OCI-LY7 (cell line): ENCODE results near the gene KIF6. TPM values are rescaled to one million over a fixed set of nuclear protein-coding genes. Genes with fewer than 3 reads are reported as not detected.

Experiments
- BruUV-seq: library from RNA; stranded (reverse); fragments of 400-500 nt; replicated peaks from 2 replicates; lab custom pipeline; 2021; lab: Mats Ljungman, UMichigan
- CTCF ChIA-PET: fragments of 300-600 bp; sonication (Branson Sonifier 250); formaldehyde crosslinking; loops from one replicate; lab custom pipeline; 2022; ENCODE audit warnings: antibody characterized with exemption; ENCODE audit not compliant: unreplicated experiment; lab: Charles Lee
- POLR2A ChIA-PET: fragments of 300-600 bp; sonication (Branson Sonifier 250); formaldehyde crosslinking; loops from one replicate; lab custom pipeline; 2022; ENCODE audit warnings: antibody characterized with exemption; lab: Charles Lee
- DNase-seq: peaks from one replicate; pipeline ENCODE4 v3.0.0-alpha.2; 2015; ENCODE audit warnings: low spot score
- H2AFZ ChIP-seq: fragments of 200-600 bp; sonication (generic), shearing (Covaris generic); 2 replicates; pipeline ENCODE4 v1.6.1; 2014; ENCODE audit warnings: mild to moderate bottlenecking, antibody characterized with exemption, low read length, moderate library complexity
- H3K27ac ChIP-seq: fragments of 200-600 bp; sonication (generic); 2 replicates; pipeline ENCODE4 v1.5.1; 2014; ENCODE audit warnings: mixed run types, low read depth, mild to moderate bottlenecking, moderate library complexity, low read length, inconsistent platforms; ENCODE audit not compliant: poor library complexity, severe bottlenecking
- H3K36me3 ChIP-seq: fragments of 200-600 bp; sonication (generic); 2 replicates; pipeline ENCODE4 v1.6.1; 2014; ENCODE audit warnings: mild to moderate bottlenecking, antibody characterized with exemption, low read length, moderate library complexity, mixed read lengths; ENCODE audit not compliant: insufficient read depth
- H3K4me1 ChIP-seq: fragments of 200-600 bp; sonication (generic); 2 replicates; pipeline ENCODE4 v1.5.1; 2014; ENCODE audit warnings: mild to moderate bottlenecking, low read length; ENCODE audit not compliant: insufficient read depth, poor library complexity, severe bottlenecking
- H3K4me2 ChIP-seq: fragments of 200-600 bp; sonication (generic); 2 replicates; pipeline ENCODE4 v1.6.1; 2014; ENCODE audit warnings: mild to moderate bottlenecking, low read length
- H3K4me3 ChIP-seq: fragments of 200-600 bp; sonication (generic); 2 replicates; pipeline ENCODE4 v1.5.1; 2014; ENCODE audit warnings: mild to moderate bottlenecking, low read depth, low read length; ENCODE audit not compliant: poor library complexity, severe bottlenecking
- H3K79me2 ChIP-seq: fragments of 200-600 bp; sonication (generic); 2 replicates; pipeline ENCODE4 v1.6.1; 2016; ENCODE audit warnings: low read depth, mild to moderate bottlenecking, low read length, moderate library complexity, mixed read lengths; ENCODE audit not compliant: insufficient read depth
- H3K9me2 ChIP-seq: fragments of 200-600 bp; sonication (generic); 2 replicates; pipeline ENCODE4 v1.6.1; 2016; ENCODE audit warnings: mild to moderate bottlenecking, low read length, mixed read lengths; ENCODE audit not compliant: insufficient read depth
- H3K9me3 ChIP-seq: fragments of 200-600 bp; sonication (generic); 2 replicates; pipeline ENCODE4 v1.6.1; 2014; ENCODE audit warnings: mild to moderate bottlenecking, mixed run types, low read length, mixed read lengths
- H4K20me1 ChIP-seq: fragments of 200-600 bp; sonication (generic); 2 replicates; pipeline ENCODE4 v1.6.1; 2014; ENCODE audit warnings: mild to moderate bottlenecking, antibody characterized with exemption, low read length, moderate library complexity, mixed read lengths; ENCODE audit not compliant: insufficient read depth
- EZH2phosphoT487 ChIP-seq: fragments of 200-600 bp; sonication (generic); IDR thresholded peaks from 2 replicates; pipeline ENCODE4 v1.6.1; 2018; ENCODE audit warnings: low read depth, borderline replicate concordance, mild to moderate bottlenecking, mixed run types, antibody characterized with exemption, low read length, moderate library complexity, mixed read lengths
- intact Hi-C: fragments of 100-400 bp; cut with micrococcal nuclease; formaldehyde crosslinking; loops from one replicate; pipeline ENCODE4 v1.10.0; 2022; ENCODE audit not compliant: unreplicated experiment
- total RNA-seq, 2 experiments: library from RNA; depleted of rRNA in 1 of 2; stranded (reverse); fragments of >200 nt in 1 of 2; shearing (Covaris generic) in 1 of 2; gene quantifications; 2 replicates each; pipeline ENCODE4 v1.2.3, GENCODE V29; 2014 to 2022
- TF ChIP-seq, protein P1 (sequence below): fragments of 200-600 bp; sonication (generic); conservative IDR thresholded peaks from 2 replicates; pipeline ENCODE4 v1.5.1; 2014; ENCODE audit warnings: mild to moderate bottlenecking, antibody characterized with exemption, low read length, moderate library complexity, mixed read lengths

Gene KIF6
- total RNA-seq, 2 experiments from 2014 or later: not detected

DNA sequence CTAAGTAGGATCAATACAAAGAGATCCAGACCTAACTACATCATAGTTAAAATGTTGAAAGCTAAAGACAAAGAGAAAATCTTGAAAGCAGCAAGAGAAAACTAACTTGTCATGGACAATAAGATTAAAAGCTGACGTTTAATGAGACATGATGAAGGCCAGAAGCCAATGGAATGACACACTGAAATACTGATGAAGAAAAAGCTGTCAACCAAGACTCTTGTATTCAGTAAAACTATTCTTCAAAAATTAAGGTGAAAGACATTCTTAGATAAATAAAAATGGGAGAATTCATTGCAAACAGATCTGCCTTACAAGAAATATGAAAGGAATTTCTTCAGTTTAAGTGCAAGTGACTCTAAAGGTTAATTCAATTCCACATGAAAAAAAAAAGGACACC, 256.8 kb downstream of the KIF6 start:
- ChIA-PET POLR2A (no interaction called here), CTCF (no interaction called here)
- no peak for DNase-seq
- Histone ChIP-seq H2AFZ (no peak overlapping the region), H3K36me3 (no peaks in the 10 kb centered on the region), H3K79me2 (no peaks in the 10 kb centered on the region), H3K9me2 (no peaks in the 10 kb centered on the region), H3K9me3 (no peaks in the 10 kb centered on the region), H4K20me1 (no peaks in the 10 kb centered on the region), H3K4me2 (no peak overlapping the region), H3K4me1 (no peaks in the 10 kb centered on the region), H3K4me3 (no peak overlapping the region), H3K27ac (no peak overlapping the region)
- no peak for TF ChIP-seq EZH2phosphoT487
- TF ChIP-seq, protein P1, sequence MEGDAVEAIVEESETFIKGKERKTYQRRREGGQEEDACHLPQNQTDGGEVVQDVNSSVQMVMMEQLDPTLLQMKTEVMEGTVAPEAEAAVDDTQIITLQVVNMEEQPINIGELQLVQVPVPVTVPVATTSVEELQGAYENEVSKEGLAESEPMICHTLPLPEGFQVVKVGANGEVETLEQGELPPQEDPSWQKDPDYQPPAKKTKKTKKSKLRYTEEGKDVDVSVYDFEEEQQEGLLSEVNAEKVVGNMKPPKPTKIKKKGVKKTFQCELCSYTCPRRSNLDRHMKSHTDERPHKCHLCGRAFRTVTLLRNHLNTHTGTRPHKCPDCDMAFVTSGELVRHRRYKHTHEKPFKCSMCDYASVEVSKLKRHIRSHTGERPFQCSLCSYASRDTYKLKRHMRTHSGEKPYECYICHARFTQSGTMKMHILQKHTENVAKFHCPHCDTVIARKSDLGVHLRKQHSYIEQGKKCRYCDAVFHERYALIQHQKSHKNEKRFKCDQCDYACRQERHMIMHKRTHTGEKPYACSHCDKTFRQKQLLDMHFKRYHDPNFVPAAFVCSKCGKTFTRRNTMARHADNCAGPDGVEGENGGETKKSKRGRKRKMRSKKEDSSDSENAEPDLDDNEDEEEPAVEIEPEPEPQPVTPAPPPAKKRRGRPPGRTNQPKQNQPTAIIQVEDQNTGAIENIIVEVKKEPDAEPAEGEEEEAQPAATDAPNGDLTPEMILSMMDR: no peak
- no TSS peak for BruUV-seq
- intact Hi-C loops: no loop called here

DNA sequence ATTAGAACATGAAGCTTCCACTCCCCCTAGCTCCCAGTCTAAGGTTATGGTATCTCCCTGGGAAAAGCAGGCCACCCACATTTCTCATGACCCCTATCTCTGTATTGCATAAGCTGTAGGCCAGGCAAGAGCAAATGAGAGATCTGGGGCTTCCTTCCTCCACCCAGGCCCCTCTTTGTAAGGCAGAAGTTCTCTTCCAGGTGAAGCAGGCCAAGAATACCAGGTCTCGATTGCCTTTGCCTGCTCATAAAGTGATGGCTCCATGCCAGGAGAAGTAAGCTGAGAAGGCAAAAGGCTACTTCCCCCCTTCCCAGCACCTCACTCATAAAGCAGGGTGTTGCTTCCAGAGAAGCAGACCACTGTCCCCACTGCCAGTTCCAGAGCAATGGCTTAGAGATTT, 258.6 kb downstream of the KIF6 start:
- Histone ChIP-seq H4K20me1 (no peaks in the 10 kb centered on the region), H3K4me1 (no peaks in the 10 kb centered on the region), H3K9me2 (no peaks in the 10 kb centered on the region), H3K4me3 (no peak overlapping the region), H3K9me3 (no peaks in the 10 kb centered on the region), H3K79me2 (no peaks in the 10 kb centered on the region), H3K4me2 (no peak overlapping the region), H3K27ac (no peak overlapping the region), H3K36me3 (no peaks in the 10 kb centered on the region), H2AFZ (no peak overlapping the region)
- no peak for DNase-seq
- intact Hi-C loops: no loop called here
- no TSS peak for BruUV-seq
- CTCF ChIA-PET: interaction anchor here (1.1 kb wide), 1 partner anchor 33 kb away, joined by 3 read pairs; no protein-coding TSS in a partner anchor
- TF ChIP-seq EZH2phosphoT487: no peak
- POLR2A ChIA-PET: no interaction called here

DNA sequence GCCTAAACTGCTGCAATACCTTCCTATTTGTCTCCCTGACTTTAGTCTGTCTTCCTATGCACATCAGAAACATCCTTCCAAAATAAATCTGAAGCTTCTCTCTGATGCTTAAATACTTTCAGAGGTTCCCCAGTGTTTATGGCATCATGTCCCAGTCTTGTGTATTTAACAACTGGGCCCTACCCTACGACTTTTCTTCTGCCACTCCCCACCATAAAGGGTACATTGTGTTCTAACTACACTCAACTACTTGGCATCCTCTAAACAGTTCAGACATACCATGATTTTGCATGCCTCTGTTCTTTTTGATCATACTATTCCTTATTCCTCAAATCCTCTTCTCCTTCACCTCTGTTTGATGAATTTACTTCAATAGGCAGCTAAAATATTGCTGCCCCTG, 259.7 kb downstream of the KIF6 start:
- Histone ChIP-seq H3K4me3 (no peak overlapping the region), H4K20me1 (no peaks in the 10 kb centered on the region), H3K79me2 (no peaks in the 10 kb centered on the region), H3K4me2 (no peak overlapping the region), H3K27ac (no peak overlapping the region), H3K9me3 (no peaks in the 10 kb centered on the region), H3K4me1 (no peaks in the 10 kb centered on the region), H2AFZ (no peak overlapping the region), H3K9me2 (no peaks in the 10 kb centered on the region), H3K36me3 (no peaks in the 10 kb centered on the region)
- ChIA-PET CTCF (no interaction called here), POLR2A (no interaction called here)
- intact Hi-C loops: no loop called here
- no TSS peak for BruUV-seq
- TF ChIP-seq EZH2phosphoT487: no peak
- TF ChIP-seq, protein P1: no peak
- no peak for DNase-seq
